ENCODE measurements around the gene ZNG1B.
"Not testable (repeated sequence)": the region's sequence is repeated elsewhere in the genome, so short reads cannot be mapped to it uniquely, and the experiment has no call there.

The ZNG1B gene

DNA sequence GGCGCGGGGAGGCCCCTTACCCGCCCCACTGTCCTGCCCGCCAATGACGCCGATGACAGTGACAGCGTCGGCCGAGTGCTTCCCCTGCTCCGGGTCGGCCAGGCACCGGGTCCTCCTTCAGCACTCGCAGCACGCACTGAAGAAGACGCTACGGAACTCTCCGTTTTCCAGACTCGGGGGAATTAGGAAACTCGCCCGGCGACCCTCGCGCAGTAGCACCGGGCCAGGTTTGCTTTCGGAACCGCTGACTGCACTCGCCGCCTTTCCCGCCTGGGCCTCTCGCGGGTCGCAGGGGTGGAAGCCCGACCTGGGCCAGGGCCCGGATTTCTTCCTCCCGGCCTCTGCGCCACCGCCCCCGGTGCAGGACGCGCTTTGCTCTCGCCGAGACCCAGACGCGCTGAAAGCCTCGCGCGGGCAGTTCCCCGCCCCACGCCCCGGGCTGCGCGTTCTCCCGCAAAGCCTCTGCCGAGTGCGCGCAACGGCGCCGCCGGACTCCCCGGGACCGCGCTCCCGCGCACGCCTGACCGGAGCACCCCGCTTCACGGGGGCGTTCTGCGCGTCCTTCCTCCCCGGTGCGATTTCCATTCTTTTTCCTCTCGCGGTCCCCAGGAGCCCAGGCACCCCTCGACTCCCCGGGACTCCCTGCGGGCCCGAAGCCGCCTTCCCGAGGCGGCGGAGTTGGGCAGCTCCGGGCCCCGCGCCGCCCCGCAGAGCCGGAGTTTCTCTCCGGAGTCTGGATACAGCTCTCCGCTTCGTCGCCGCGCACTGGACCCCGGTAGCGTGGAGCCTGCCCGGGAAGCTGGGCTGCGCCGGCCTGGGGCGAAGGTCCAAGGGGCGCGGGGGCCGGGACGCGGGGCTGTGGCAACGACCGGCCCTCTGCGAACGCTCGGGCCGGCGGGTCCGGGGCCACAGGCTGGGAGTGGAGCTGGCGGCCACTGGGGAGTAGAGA is 65.9 kb downstream of the ZNG1B start:
- peak; percentile 33 for DNase-seq (ENCODE audit: low read depth, low spot score)

DNA sequence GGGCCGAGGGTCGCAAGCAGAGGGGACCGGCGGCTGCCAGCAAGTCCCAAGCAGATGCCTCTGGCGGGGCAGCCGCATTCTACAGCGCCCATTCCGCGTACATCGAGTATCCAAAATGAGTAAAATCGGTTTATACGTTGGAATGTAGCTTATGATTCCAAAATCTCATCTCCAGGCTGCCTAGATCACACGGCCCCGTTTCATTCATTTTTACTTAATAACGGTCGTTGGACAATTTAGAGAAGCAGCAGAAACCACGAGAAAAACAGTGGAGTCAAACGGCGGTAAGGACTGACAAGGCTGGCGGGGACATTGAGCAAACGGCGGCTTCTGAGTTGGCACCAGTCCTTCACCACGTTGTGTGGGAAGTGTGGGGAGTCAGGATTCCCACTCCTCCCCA is 66.6 kb downstream of the ZNG1B start:
- DNase-seq (ENCODE audit: low read depth, low spot score) = peak; percentile 12

GRCh38 chr2:113507394-113508140 is 70.1 kb downstream of the ZNG1B start:
- not testable (repeated sequence) for DNase-seq (ENCODE audit: low read depth, low spot score)

GRCh38 chr2:113508187-113508586 is 70.7 kb downstream of the ZNG1B start:
- DNase-seq (ENCODE audit: low read depth, low spot score) = not testable (repeated sequence)

DNA sequence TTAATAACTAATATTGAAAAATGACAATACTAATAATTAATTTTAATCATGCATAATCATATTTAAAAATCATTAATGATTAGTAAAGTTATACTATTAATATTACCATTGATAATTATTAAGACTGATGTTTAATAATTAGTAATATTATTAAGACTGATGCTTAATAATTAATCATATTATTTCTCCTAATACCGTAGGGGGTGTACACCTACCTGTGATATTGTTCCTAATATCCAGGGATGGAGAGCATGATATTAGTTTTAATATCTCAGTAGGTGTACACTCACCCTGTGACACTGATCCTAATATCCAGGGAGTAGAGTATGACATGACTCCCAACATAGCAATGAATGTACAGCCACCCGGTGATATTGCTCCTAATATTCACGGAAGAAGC is 73.4 kb downstream of the ZNG1B start:
- DNase-seq (ENCODE audit: low read depth, low spot score) = not testable (repeated sequence)

- DNase-seq (ENCODE audit: low read depth, low spot score) = not testable (repeated sequence)
Observed at GRCh38 chr2:113511859-113512258, 74.4 kb downstream of the ZNG1B start.

DNA sequence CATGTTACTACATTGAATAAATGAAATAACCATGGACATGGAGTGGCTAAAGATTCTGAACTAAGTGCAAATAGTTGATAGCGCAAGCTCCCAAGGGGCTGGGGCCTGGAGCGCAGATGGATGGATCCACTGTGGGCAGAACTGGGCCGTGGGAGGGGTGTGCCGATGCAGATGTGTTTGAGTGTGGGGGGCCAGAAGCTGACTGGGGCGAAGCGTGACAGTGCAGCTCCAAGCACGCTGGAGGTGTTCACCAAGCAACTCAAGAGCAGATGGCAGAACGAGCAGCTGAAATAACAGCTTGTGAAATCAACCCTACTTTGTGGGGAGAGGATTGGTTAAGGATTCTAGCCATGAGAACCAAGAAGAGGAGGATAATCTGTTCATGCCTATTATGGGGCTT is 78.0 kb downstream of the ZNG1B start:
- not testable (repeated sequence) for DNase-seq (ENCODE audit: low read depth, low spot score)

DNA sequence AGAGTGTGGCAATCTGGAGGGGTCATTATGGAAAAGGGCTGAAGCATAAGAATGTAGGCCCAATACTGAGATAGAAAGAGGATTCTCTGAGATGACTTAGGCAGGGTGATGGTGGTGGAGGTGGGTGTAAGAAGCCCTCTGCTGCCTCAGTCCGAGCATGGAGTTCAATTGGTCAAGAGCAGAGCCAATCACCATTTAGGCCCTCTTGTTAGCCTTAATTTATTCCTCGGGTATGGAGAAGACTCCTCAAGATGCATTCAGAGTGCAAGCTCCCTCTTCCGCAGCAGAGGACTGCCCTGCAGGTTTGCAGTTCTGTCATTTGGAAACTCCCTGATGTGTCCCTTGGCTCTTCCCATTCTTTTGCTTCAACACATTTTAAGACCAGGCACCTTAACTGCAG is 78.5 kb downstream of the ZNG1B start:
- DNase-seq (ENCODE audit: low read depth, low spot score) = not testable (repeated sequence)

- not testable (repeated sequence) for DNase-seq (ENCODE audit: low read depth, low spot score)
Observed at GRCh38 chr2:113517025-113517424, 79.5 kb downstream of the ZNG1B start.

DNA sequence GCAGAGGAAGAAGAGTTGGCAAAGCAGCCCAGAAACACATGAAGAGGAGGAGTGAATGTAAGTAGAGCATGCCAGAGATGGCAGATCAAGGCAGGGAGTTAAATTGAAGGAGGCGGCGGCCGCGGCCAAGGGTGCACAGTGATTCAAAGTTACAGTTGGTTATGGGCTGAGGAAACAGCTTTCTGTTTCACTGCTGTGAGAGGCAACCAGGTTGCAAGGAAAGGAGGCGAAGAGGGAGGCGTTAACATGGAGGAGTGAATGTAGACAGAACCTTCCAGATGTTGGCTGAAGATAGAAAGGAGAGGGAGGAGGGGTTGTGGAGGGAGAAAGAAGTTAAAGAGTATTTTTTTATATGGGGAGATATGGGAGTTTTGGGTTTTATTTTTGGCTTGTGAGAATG is 83.3 kb downstream of the ZNG1B start:
- DNase-seq (ENCODE audit: low read depth, low spot score) = not testable (repeated sequence)

DNA sequence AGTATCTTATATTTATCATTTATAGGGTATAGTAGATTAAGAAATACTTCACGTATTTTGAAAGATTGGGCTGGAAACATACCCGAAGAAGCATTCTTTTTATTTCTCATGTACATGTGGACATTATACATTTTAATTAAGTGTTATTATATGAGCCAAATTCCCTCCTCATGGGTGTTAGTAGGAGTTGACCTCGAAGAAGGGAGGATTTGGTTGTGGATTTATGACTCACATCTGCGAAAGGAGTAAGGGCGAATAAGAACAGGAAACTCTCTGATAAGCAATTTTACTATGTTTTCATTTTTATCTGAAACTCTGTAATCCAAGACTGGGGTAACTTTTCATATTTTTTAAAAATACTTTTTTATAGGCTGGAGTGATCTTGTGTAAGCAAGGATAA is 84.0 kb downstream of the ZNG1B start:
- not testable (repeated sequence) for DNase-seq (ENCODE audit: low read depth, low spot score)

DNA sequence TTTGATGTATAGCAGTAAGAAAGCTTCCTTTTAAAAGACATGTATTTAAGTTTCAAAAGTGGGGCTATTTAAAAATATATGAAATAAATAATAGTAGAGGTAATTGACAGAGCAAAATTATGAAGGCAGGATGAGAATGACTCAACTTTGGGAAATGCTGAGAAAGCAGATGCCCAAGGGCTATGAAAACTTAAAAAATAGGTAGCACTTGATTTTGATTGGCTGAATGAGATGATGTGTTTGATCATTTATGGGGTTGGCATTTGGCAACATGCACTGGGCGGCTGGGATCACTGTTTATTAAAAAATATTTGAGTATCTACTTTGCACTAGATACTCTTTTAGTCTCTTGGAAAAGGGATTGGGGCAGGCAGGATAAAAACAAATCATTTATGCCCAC is 87.5 kb downstream of the ZNG1B start:
- DNase-seq (ENCODE audit: low read depth, low spot score) = not testable (repeated sequence)

DNA sequence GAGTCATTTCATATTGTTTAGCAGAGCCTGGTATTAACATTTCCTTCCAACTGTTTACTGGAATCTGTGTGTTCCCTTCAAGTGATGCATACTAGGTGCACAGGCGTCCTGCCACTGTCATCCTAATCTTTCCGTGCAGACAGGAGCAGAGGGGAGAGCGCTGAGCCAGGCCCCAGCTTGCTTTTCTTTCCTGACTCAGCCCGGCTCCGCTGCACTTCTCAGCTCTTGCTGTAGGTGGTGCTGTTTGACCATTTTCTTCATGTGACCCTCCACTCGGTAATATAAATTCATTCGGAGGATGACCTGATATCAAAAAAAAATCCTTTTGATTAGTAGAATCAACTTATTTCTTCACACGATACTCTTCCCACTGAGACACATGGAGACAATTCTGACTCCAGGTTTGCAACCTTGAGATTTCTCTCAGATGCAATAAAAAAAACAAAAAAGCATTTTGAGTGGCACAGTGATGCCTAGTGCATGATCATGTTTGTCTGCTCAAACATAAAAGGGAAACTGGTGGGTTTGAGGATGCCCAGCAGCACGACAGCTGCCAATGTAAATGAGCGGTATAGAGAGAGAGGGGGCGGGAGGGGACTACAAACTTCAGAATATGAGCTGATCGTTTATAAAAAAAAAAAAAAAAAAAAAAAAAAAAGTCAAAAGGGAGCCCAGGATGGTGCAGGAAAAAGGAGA is 90.0 kb downstream of the ZNG1B start:
- DNase-seq (ENCODE audit: low read depth, low spot score) = not testable (repeated sequence)

DNA sequence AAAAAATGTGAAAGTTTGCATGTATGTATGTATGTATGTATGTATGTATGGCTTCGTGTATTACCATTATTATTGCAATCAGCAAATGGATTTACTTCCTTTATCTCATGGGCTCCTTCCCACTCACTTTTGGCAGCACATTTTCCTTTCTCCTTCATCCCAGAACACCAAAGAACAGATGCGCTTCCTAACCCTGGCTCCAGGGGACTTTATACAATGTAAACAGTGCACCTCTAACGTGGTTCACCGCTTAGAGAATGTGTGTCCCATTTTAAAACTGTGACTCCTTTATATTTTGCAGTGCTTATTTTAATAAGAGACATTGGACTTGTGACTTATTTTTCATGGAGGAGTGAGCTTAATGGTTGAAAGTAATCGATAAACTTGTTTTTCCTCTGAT is 90.6 kb downstream of the ZNG1B start:
- not testable (repeated sequence) for DNase-seq (ENCODE audit: low read depth, low spot score)

DNA sequence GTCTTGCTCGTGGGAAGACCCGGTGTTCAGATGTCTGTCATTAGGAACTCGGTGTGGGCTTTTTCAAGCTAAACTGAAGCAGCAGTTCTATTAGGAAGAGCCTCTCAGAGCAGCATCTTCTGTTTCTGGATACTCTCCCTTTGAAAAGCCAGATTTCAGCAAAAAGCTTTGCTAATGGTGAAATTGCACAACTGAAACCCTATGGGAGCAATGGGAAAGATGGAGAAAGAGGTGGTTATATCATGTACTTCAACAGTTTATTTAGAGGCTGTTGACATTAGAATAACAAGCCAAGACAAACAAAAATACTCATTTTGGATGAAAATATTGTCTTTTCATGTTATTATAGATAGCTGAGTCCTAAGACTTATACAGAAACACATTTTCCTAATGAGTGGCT is 91.4 kb downstream of the ZNG1B start:
- DNase-seq (ENCODE audit: low read depth, low spot score) = not testable (repeated sequence)

DNA sequence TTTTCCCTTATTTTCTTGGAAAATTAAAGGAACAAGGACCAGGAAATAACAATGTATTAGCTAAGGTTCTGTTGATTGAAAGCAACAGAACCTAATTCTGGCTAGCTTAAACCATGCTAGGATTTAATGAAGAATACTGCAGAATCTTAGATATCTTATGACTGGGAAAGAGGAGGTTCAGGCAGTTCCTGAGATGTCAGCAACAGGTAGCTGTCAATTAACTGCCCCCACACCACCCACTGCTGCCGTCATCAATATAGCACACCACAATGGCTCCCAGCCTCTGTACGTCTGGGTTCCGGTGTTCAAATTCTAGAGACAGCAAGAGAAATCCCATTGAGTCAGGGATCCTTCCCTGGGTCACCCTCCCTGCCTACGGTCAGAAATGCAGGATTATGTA is 95.5 kb downstream of the ZNG1B start:
- not testable (repeated sequence) for DNase-seq (ENCODE audit: low read depth, low spot score)

- DNase-seq (ENCODE audit: low read depth, low spot score) = not testable (repeated sequence)
Observed at GRCh38 chr2:113536573-113536972, 99.1 kb downstream of the ZNG1B start.

- DNase-seq (ENCODE audit: low read depth, low spot score) = not testable (repeated sequence)
Observed at GRCh38 chr2:113540834-113541203, 103.3 kb downstream of the ZNG1B start.

DNA sequence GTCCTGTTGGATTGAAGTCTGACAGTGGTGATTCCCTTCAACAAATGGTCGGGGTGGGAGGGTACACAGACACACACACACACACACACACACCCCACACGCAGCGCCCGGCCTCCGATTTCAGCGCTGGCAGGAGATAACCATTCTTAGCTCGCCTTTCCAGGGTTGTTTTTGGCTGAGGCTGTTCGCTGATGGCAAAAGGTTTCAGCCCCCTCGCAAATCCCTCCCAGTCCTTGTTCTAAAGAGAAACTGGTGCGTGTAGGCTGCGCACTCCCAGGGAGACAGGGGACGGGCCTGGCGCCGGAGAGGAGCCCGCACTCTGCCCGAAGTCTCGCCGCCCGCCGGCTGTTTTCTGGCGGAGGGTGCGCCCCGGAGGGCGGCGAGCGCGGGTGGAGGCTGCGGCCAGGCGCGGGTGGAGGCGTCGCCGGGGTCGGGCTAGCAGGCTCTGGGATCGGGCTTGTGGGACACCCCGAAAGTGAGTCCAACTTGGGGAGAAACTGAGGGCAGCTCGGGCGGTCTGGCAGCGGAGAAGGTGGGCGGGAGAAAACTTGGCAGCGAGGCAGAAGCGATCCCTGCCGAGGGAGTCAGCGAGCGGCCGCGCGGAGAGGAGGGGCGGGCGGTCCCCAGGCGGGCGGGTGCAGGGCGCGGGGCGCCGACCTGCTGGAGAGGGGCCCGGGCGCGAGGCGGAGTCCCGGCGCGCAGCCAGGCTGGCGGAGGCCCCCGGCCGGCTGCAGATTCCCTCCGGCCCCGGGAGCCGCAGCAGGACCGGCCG is 103.9 kb downstream of the ZNG1B start:
- DNase-seq (ENCODE audit: low read depth, low spot score) = peak; percentile 42

GRCh38 chr2:113541976-113542485 is 104.5 kb downstream of the ZNG1B start:
- peak; percentile 8 for DNase-seq (ENCODE audit: low read depth, low spot score)

GRCh38 chr2:113542529-113542928 is 105.0 kb downstream of the ZNG1B start:
- not testable (repeated sequence) for DNase-seq (ENCODE audit: low read depth, low spot score)
